Activated CD8-positive, alpha-beta memory T cell treated with anti-CD3 and anti-CD28 coated beads, Interleukin-2, amount 10 ng/mL, durations not matched to agents 7 days and 5 days (primary cell): ENCODE measurements around the gene PSTK. TPM values are rescaled to one million over a fixed set of nuclear protein-coding genes. Genes with fewer than 3 reads are reported as not detected.

Experiments used
- ATAC-seq: fragments of 150-1000 bp; cut with Tn5 transposase; one replicate; pipeline ENCODE4 v1.10.0; 2021; ENCODE audit warnings: moderate library complexity
- CTCF ChIA-PET: fragments of 350-600 bp; sonication (Branson Sonifier 250); formaldehyde crosslinking; loops from one replicate; lab custom pipeline; 2021; ENCODE audit warnings: antibody characterized with exemption; lab: Charles Lee
- DNase-seq: peaks from one replicate; pipeline ENCODE4 v3.0.0-alpha.2; 2020
- H3K27ac Mint-ChIP-seq: one replicate; pipeline ENCODE4 v1.8.0; 2021; ENCODE audit warnings: mild to moderate bottlenecking, mixed read lengths
- H3K27me3 Mint-ChIP-seq: one replicate; pipeline ENCODE4 v1.8.0; 2021; ENCODE audit warnings: mixed read lengths
- H3K36me3 Mint-ChIP-seq: one replicate; pipeline ENCODE4 v1.8.0; 2021; ENCODE audit warnings: mild to moderate bottlenecking, mixed read lengths
- H3K4me1 Mint-ChIP-seq: one replicate; pipeline ENCODE4 v1.8.0; 2021; ENCODE audit warnings: mixed read lengths
- H3K4me3 Mint-ChIP-seq: one replicate; pipeline ENCODE4 v1.8.0; 2021; ENCODE audit warnings: mild to moderate bottlenecking, moderate library complexity, mixed read lengths
- H3K9me3 Mint-ChIP-seq: one replicate; pipeline ENCODE4 v1.8.0; 2022; ENCODE audit warnings: low read depth, mixed read lengths
- total RNA-seq, 2 experiments: library from RNA; stranded (reverse); gene quantifications; one replicate each; pipeline ENCODE4 v1.2.3, GENCODE V29; 2021

Gene PSTK, protein sequence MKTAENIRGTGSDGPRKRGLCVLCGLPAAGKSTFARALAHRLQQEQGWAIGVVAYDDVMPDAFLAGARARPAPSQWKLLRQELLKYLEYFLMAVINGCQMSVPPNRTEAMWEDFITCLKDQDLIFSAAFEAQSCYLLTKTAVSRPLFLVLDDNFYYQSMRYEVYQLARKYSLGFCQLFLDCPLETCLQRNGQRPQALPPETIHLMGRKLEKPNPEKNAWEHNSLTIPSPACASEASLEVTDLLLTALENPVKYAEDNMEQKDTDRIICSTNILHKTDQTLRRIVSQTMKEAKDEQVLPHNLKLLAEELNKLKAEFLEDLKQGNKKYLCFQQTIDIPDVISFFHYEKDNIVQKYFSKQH
- 1 to 10 TPM; 2.8 to 4.5 TPM for total RNA-seq

DNA sequence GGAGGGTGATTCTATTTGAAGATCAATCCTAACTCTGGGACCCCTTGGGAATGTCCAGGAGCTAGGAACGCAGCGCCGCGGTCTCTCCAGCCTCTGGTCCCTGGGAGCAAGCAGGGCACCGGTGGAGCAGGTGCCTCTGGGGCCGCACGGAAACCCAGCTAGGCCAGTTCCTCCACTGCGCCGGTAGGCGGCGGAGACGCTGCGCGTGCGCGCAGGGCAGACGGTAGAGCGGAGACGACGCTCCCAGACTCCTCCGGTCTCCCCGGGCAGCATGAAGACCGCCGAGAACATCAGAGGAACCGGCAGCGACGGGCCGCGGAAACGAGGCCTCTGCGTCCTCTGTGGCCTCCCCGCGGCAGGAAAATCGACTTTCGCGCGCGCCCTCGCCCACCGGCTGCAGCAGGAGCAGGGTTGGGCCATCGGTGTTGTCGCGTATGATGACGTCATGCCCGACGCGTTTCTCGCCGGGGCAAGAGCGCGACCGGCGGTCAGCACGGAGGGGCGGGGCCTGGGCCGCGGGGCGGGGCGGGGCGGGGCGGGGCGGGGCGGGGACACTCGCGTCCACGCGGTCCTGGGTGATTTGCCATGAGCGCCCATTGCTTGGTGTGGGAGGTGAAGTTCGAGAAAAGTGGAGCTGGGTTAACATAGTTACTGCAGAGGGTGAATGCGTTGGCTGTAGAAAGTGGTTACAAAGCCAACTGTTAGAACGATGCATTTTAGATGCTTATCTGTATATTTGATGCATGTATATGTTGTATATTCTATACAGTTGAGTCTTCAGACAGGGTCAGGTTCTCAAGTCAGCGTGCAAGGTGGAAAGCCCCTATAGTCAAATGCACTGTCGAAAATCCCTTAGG is at the start of gene PSTK:
TSS of gene PSTK (plus strand) at position 193 of the 857 bp plus-strand sequence. CDS start at position 272, 79 bp downstream.
- CTCF ChIA-PET = interaction anchor here (0.8 to 4.5 kb wide), 11 partner anchors 9 to 173 kb away, joined by 3 to 43 read pairs (median 5); partner anchors contain the start of genes ACADSB and IKZF5
- H3K4me3 Mint-ChIP-seq = peak within 1 kb of the TSS; percentile 86
- peaks cover 7% of the 10 kb centered on the region for H3K27me3 Mint-ChIP-seq
- H3K27ac Mint-ChIP-seq = peak within 1 kb of the TSS; percentile 97
- peaks cover 22% of the 10 kb centered on the region for H3K4me1 Mint-ChIP-seq
- ATAC-seq (peak; percentile 97), DNase-seq (peak; percentile 94)
- no peaks in the 10 kb centered on the region for H3K36me3 Mint-ChIP-seq
- no peaks in the 10 kb centered on the region for H3K9me3 Mint-ChIP-seq

DNA sequence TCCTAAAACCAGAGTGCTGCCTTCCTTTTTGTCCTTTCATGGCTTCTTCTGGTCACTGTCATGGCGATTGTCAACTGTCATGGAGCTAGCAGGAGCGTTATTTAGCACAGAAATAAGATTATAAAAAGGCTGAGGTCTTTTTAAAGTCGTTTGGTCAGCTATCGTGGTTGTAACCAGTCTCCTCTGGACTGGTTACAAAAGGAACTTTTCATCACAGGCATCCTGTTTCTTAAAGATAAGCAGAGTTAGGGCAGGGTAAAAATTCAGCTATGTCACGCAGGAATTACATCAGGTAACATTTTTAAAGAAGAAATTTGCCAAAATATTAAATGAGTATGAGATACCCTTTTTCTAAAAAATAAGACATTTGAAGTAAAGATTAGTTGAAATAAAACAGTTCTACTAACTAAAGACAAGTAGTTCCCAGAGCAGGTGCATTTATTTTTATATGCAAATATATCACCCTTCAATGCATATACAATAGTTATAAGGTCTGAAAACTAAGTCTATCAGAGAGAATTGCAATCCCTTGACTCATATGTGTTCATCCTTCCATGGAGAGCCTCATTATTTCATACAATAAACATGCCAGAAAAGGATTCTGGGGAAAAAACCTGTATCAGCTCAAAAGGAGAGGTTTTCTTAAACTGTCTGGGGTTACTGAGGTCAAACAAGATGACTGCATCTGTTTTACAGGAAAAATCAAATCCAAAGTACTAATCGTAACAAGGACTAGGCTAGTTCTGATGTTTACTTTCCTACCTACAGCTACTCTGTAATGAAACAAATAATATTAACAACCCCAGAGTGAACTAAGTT is 48.9 kb upstream of the PSTK start:
- no peaks in the 10 kb centered on the region for H3K9me3 Mint-ChIP-seq
- CTCF ChIA-PET = no interaction called here

DNA sequence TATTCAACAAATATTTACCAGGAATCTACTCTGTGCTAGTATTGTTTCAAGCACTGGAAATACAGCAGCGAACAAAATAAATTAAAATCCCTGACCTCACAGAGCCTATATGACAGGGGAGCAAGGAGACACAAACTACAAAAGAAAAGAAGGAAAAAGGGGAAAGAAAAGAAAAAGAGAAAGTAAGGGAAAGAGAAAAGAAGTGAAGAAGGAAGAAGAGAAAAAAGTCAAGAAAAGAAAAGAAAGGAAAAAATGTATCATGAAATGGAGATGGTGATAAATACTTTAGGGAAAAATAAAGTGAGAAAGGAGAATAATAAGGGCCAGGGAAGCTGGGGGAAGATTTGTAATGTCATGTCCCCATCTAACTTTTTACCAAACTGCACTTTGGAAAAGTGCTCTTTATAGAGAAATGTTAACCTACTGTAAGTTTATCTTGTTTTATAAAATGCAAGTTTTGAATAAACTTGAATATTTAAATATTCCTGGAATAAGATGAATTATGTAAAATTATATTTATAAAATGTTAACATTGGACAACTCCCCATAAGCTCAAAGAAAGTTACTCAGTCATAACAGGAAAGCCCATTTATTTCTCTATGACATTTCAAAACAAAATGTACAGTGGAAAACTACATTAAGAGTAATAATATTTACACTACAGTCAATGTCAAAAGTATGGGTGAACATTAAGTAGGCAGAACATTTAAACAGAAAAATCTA is 40.9 kb upstream of the PSTK start:
- CTCF ChIA-PET = no interaction called here
- peaks cover 47% of the 10 kb centered on the region for H3K36me3 Mint-ChIP-seq
- ATAC-seq = no peak
- no peaks in the 10 kb centered on the region for H3K9me3 Mint-ChIP-seq
- H3K4me3 Mint-ChIP-seq = no peak overlapping the region
- H3K4me1 Mint-ChIP-seq = no peaks in the 10 kb centered on the region
- H3K27ac Mint-ChIP-seq = no peak overlapping the region
- DNase-seq = no peak
- H3K27me3 Mint-ChIP-seq = no peaks in the 10 kb centered on the region

More for the DNA sequence above, 48.9 kb upstream of the PSTK start:
- DNase-seq = no peak
- Mint-ChIP-seq H3K4me3 (no peak overlapping the region), H3K27ac (no peak overlapping the region), H3K27me3 (no peaks in the 10 kb centered on the region), H3K36me3 (peaks cover 9% of the 10 kb centered on the region), H3K4me1 (no peaks in the 10 kb centered on the region)
- no peak for ATAC-seq

DNA sequence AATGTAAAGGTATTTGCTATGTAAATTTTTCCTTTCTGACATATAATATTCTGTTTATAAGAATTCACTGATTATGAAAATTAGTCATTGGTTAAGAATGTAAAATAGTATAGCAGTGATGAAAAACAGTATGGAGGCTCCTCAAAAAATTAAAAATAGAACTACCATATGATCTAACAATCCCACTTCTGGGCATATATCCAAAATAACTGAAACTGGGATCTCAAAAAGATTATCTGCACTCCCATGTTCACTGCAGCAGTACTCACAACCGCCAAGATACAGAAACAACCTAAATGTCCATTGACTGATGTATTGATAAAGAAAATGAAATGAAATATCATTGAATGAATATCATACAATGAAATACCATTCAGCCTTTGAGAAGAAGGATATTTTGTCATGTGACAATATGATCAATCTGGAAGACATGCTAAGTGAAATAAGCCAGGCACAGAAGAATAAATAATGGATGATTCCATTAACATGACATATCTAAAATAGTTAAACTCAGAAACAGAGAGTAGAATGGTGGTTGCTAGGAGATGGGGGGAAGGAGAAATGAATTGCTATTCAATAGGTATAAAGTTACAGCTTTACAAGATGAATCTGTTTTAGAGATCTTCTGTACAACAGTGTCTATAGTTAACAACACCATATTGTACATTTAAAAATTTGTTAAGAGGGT is 40.2 kb upstream of the PSTK start:
- CTCF ChIA-PET = no interaction called here
- Mint-ChIP-seq H3K27ac (no peak overlapping the region), H3K4me3 (no peak overlapping the region), H3K9me3 (no peaks in the 10 kb centered on the region), H3K4me1 (no peaks in the 10 kb centered on the region), H3K36me3 (peaks cover 48% of the 10 kb centered on the region), H3K27me3 (no peaks in the 10 kb centered on the region)
- no peak for ATAC-seq
- DNase-seq = no peak

DNA sequence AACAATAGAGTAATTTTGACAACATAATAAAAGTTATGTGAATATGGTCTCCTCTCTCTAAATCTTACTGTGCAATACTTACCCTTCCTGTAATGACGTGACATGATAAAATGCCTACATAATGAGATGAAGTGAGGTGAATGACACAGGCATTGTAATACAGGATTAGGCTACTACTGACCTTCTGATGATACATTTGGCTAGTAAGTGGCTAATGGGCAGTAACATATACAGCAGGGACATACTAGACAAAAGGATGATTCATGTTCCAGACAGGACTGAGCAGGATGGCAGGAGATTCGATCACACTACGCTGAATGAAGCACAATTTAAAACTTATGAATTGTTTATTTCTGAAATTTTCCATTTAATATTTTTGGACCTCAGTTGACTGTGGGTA is 30.9 kb upstream of the PSTK start:
- Mint-ChIP-seq H3K9me3 (no peaks in the 10 kb centered on the region), H3K27ac (no peak overlapping the region), H3K36me3 (peaks cover 34% of the 10 kb centered on the region), H3K27me3 (peaks cover 3% of the 10 kb centered on the region), H3K4me1 (peaks cover 20% of the 10 kb centered on the region), H3K4me3 (no peak overlapping the region)
- ATAC-seq (no peak), DNase-seq (no peak)
- CTCF ChIA-PET = interaction anchor here (1.5 kb wide), 1 partner anchor 31 kb away, joined by 5 read pairs; the partner anchor contains the start of gene PSTK

DNA sequence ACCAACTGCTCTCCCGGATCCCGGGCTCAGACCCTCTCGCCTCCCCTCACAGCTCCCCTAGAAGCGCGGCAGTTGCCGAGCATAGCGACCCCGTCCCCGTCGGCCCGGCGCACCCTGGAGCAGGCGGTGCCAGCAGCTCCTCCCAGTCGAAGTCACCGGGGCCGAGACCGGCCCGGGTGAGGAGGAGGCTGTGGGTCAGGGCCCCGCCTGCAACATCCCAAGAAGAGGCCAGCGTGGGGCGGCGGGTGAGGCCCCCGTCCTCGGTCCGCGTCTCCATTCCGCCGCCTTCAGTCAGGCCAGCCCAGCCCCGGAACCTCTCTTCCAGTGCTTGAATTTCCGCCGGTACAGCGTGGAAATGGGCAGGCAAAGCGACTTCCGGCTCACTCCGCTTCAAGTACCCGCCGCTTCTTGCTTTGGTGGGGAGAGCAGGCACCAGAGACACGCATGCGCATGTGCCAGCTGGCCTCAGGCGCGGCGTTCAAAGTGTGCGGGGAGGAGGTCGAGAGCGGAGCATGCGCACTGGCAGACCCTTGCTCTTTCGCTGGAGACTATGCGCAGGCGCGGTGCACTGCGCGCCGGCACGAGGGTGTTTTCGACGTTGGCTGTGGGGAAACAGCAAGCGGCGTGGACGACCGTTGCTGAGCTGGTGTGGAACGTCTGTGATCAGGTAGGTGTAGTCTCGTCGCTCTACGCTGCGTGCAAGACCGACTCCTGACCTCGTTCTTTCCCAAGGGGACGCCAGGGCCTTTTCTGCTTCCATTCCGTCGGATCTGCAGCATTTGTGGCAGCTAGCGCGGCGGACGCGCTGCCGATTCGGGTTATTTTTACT is 26.1 kb upstream of the PSTK start, which contains the start of gene C10orf88:
TSS of gene C10orf88 (minus strand) at position 326 of the 829 bp plus-strand sequence. CDS start at position 277, 49 bp downstream.
- CTCF ChIA-PET = interaction anchor here (1.2 to 1.9 kb wide), 2 partner anchors 25 to 54 kb away, joined by 3 to 9 read pairs; partner anchors contain the start of gene IKZF5
- peaks cover 13% of the 10 kb centered on the region for H3K36me3 Mint-ChIP-seq
- H3K4me3 Mint-ChIP-seq = peak within 1 kb of the TSS; percentile 82
- ATAC-seq (peak; percentile 98), DNase-seq (peak; percentile 98)
- peaks cover 34% of the 10 kb centered on the region for H3K4me1 Mint-ChIP-seq
- peak within 1 kb of the TSS; percentile 85 for H3K27ac Mint-ChIP-seq
- H3K9me3 Mint-ChIP-seq = no peaks in the 10 kb centered on the region
- H3K27me3 Mint-ChIP-seq = peaks cover 14% of the 10 kb centered on the region

DNA sequence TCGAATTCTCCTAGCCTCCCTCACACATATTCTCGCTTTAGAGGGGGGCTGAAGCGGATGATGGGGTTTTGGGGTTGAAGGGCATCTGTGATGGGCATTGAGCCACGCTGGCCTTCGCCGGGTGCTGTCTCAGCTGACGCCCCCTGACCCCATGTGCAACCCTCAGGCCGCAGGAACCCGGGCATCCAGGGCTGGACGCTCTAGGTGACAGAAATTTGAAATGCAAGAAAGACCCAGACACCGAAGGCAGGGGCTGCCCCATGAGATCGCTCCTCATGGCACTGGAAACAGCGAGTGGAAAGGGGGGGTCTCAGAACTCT is 25.5 kb upstream of the PSTK start:
- Mint-ChIP-seq H3K9me3 (no peaks in the 10 kb centered on the region), H3K4me3 (peak overlapping the region; percentile 82), H3K4me1 (peaks cover 34% of the 10 kb centered on the region), H3K27me3 (peaks cover 14% of the 10 kb centered on the region), H3K27ac (peak overlapping the region; percentile 85), H3K36me3 (peaks cover 13% of the 10 kb centered on the region)
- no peak for DNase-seq
- ATAC-seq = no peak
- CTCF ChIA-PET = interaction anchor here (1.2 to 1.9 kb wide), 2 partner anchors 24 to 53 kb away, joined by 3 to 9 read pairs; partner anchors contain the start of gene IKZF5

DNA sequence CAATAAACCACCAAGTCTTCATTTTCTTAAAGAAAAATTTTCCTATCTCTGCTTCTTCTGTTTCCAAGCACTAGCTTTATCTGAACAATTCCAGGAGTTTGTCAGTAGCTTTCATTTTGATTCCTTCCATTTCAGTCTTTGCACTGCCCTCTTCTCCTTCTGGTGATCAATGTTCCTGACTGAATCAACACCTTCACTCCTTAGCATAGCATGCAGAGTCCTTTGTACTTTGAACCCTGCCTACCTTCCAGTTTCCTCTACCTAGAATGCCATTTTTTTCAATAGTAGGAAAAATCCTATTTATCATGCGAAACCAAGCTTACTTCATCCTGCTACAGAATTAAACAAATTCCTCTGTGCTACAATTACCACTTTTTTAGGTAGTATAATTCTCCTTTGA is 24.3 kb upstream of the PSTK start:
- Mint-ChIP-seq H3K36me3 (peaks cover 13% of the 10 kb centered on the region), H3K9me3 (no peaks in the 10 kb centered on the region), H3K4me3 (no peak overlapping the region), H3K27ac (no peak overlapping the region), H3K4me1 (peaks cover 32% of the 10 kb centered on the region), H3K27me3 (peaks cover 14% of the 10 kb centered on the region)
- CTCF ChIA-PET = interaction anchor here (1.0 kb wide), 1 partner anchor 24 kb away, joined by 3 read pairs; the partner anchor contains the start of gene PSTK
- no peak for ATAC-seq
- no peak for DNase-seq

DNA sequence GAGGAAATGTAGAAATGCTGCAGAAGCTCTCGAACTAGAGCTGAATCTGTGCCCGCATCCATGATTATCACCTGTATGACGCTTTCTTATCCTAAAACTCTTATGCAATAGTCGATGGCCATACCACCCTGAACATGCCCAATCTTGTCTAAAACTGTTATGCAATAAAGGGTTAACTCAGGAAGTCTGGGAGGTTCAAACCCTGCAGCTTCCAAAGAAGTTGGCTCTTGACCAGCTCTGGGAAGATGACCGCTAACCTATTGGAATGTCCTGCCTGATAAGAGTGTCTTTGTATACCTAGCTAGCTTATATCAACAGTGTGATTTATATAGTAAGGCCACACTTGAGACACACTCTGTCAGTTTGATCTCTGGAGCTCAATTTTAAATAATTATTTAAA is 22.7 kb upstream of the PSTK start:
- no peak overlapping the region for H3K4me3 Mint-ChIP-seq
- CTCF ChIA-PET = interaction anchor here (1.6 kb wide), 1 partner anchor 23 kb away, joined by 5 read pairs; the partner anchor contains the start of gene PSTK

DNA sequence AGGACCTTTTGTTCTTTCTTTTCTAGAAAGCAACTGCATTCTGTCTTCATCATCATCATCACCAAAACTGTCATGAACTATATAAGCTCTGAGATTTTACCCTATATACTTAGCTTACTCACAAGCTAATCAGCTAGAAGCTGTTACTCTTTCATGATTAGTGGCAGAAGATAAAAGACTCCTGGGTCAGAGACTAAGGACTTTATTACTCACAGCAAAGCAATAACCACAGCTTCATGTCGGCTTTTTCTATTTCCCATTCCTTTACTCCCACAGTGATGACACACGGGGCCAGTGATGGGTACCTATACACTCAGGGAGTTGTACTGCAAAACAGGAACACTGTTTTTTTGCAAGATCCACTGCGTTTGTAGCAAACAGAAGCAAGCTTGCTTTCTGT is 17.8 kb upstream of the PSTK start:
- H3K4me1 Mint-ChIP-seq = no peaks in the 10 kb centered on the region
- no peak for DNase-seq
- peaks cover 2% of the 10 kb centered on the region for H3K36me3 Mint-ChIP-seq
- peaks cover 19% of the 10 kb centered on the region for H3K9me3 Mint-ChIP-seq
- H3K27me3 Mint-ChIP-seq = peaks cover 11% of the 10 kb centered on the region
- no peak overlapping the region for H3K27ac Mint-ChIP-seq
- CTCF ChIA-PET = interaction anchor here (1.1 kb wide), 1 partner anchor 84 kb away, joined by 3 read pairs; no protein-coding TSS in a partner anchor
- no peak overlapping the region for H3K4me3 Mint-ChIP-seq
- no peak for ATAC-seq

More for the DNA sequence above, 22.7 kb upstream of the PSTK start:
- H3K9me3 Mint-ChIP-seq = no peaks in the 10 kb centered on the region
- H3K27ac Mint-ChIP-seq = no peak overlapping the region
- H3K4me1 Mint-ChIP-seq = peaks cover 26% of the 10 kb centered on the region
- peaks cover 14% of the 10 kb centered on the region for H3K27me3 Mint-ChIP-seq
- DNase-seq (no peak), ATAC-seq (no peak)
- peaks cover 8% of the 10 kb centered on the region for H3K36me3 Mint-ChIP-seq

DNA sequence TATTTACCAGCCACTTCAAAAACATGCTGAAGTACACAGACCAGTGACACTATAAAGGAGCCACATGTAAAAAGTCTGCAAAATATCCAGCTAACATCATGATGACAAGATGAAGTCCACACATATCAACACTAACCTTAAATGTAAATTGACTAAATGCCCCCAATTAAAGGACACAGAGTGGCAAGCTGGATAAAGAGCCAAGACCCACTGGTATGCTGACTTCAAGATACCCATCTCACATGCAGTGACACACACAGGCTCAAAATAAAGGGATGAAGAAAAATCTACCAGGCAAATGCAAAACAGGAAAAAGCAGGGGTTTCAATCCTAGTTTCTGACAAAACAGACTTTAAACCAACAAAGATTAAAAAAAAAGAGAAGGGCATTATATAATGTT is 13.3 kb upstream of the PSTK start:
- CTCF ChIA-PET = no interaction called here
- H3K4me3 Mint-ChIP-seq = no peak overlapping the region
- peaks cover 24% of the 10 kb centered on the region for H3K9me3 Mint-ChIP-seq
- peaks cover 2% of the 10 kb centered on the region for H3K36me3 Mint-ChIP-seq
- H3K27ac Mint-ChIP-seq = no peak overlapping the region
- DNase-seq (no peak), ATAC-seq (no peak)
- H3K27me3 Mint-ChIP-seq = peaks cover 19% of the 10 kb centered on the region
- H3K4me1 Mint-ChIP-seq = no peaks in the 10 kb centered on the region
